GM12878 (cell line): Measurements from ENCODE around the gene SMC1B. TPM values are rescaled to one million over a fixed set of nuclear protein-coding genes. Genes with fewer than 3 reads are reported as not detected.

ENCODE experiments used
- ATAC-seq: fragments of 200-7000 bp; cut with Tn5 transposase; 3 replicates; pipeline ENCODE4 v1.9.1; 2020; ENCODE audit warnings: mild to moderate bottlenecking, moderate library complexity
- BruUV-seq: library from RNA; stranded (reverse); fragments of 400-500 nt; replicated peaks from 2 replicates; lab custom pipeline; 2021; lab: Mats Ljungman, UMichigan
- CTCF ChIA-PET: fragments of 300-600 bp; sonication (Branson Sonifier 250); formaldehyde crosslinking; extraction: SDS; loops from one replicate; lab custom pipeline; 2021; ENCODE audit warnings: inconsistent platforms; lab: Yijun Ruan, JAX
- POLR2A ChIA-PET: fragments of 350-600 bp; formaldehyde crosslinking; extraction: SDS; loops from one replicate; lab custom pipeline; 2021; ENCODE audit warnings: inconsistent platforms; lab: Charles Lee
- RAD21 ChIA-PET: fragments of 300-600 bp; sonication (Branson Sonifier 250); formaldehyde crosslinking; loops from one replicate; lab custom pipeline; 2023; ENCODE audit warnings: antibody characterized with exemption; ENCODE audit not compliant: unreplicated experiment; lab: Charles Lee
- SMC1A ChIA-PET: fragments of 300-600 bp; sonication (Branson Sonifier 250); formaldehyde crosslinking; loops from one replicate; lab custom pipeline; 2023; ENCODE audit not compliant: unreplicated experiment, uncharacterized antibody; lab: Charles Lee
- DNase-seq: peaks from one replicate; pipeline ENCODE4 v3.0.0-alpha.2; 2011; ENCODE audit warnings: low read depth, low spot score
- FAIRE-seq: peaks from 3 replicates; lab custom pipeline; 2011; peaks lifted over from hg19 to GRCh38; lab: Jason Lieb, UNC
- H2AFZ ChIP-seq: 2 replicates; pipeline ENCODE4 v1.6.0; 2011; ENCODE audit warnings: low read depth, low read length, control low read depth; ENCODE audit not compliant: control insufficient read depth
- H3K27ac ChIP-seq: 2 replicates; pipeline ENCODE4 v1.5.1; 2011; ENCODE audit warnings: control low read depth; ENCODE audit not compliant: control insufficient read depth, insufficient read depth
- H3K27me3 ChIP-seq, 2 experiments: replicated peaks in 1 of 2; 2 replicates each; pipeline versions ENCODE4 v1.6.0 to v1.6.1; 2011; ENCODE audit warnings: low read length in 1 of 2; ENCODE audit not compliant: control insufficient read depth in 2 of 2, insufficient read depth in 2 of 2
- H3K36me3 ChIP-seq, 2 experiments: 2 replicates each; pipeline ENCODE4 v1.5.1; 2011; ENCODE audit warnings: low read length in 1 of 2; ENCODE audit not compliant: control insufficient read depth in 2 of 2, insufficient read depth in 2 of 2
- H3K4me1 ChIP-seq: 2 replicates; pipeline ENCODE4 v1.6.1; 2011; ENCODE audit warnings: mild to moderate bottlenecking, low read length, moderate library complexity, mixed read lengths; ENCODE audit not compliant: control insufficient read depth, insufficient read depth
- H3K4me2 ChIP-seq: 2 replicates; pipeline ENCODE4 v1.6.0; 2011; ENCODE audit warnings: control low read depth; ENCODE audit not compliant: control insufficient read depth, insufficient read depth
- H3K4me3 ChIP-seq: fragments of 200-600 bp; sonication (generic); 2 replicates; pipeline ENCODE4 v1.5.1; 2016
- H3K79me2 ChIP-seq: 2 replicates; pipeline ENCODE4 v1.6.0; 2011; ENCODE audit warnings: low read length; ENCODE audit not compliant: control insufficient read depth, insufficient read depth
- H3K9ac ChIP-seq: 2 replicates; pipeline ENCODE4 v1.8.0; 2011; ENCODE audit warnings: low read length, control low read depth, mixed read lengths; ENCODE audit not compliant: control insufficient read depth, insufficient read depth
- H3K9me3 ChIP-seq: replicated peaks from 3 replicates; pipeline ENCODE4 v1.5.1; 2011; ENCODE audit warnings: mild to moderate bottlenecking, low read length; ENCODE audit not compliant: control insufficient read depth, insufficient read depth
- H4K20me1 ChIP-seq: 2 replicates; pipeline ENCODE4 v1.6.0; 2011; ENCODE audit not compliant: control insufficient read depth, insufficient read depth
- CBX5 ChIP-seq: sonication (generic); IDR thresholded peaks from 2 replicates; pipeline ENCODE4 v1.6.1; 2016; ENCODE audit warnings: low read depth, moderate library complexity, mild to moderate bottlenecking, inconsistent platforms
- CTCF ChIP-seq, 3 experiments: IDR thresholded peaks in 2 of 3; conservative IDR thresholded peaks in 1 of 3; 2 replicates each; pipeline ENCODE4 v1.5.1; 2011; ENCODE audit warnings: low read depth in 3 of 3, low read length in 3 of 3, mild to moderate bottlenecking in 3 of 3, control low read depth in 2 of 3, moderate library complexity in 2 of 3, inconsistent platforms in 1 of 3, mixed read lengths in 1 of 3; ENCODE audit not compliant: control insufficient read depth in 2 of 3, insufficient read depth in 1 of 3; ENCODE audit errors: extremely low read depth in 1 of 3
- EED ChIP-seq: sonication (generic); IDR thresholded peaks from 2 replicates; pipeline ENCODE4 v1.6.1; 2016; ENCODE audit warnings: antibody characterized with exemption, low read depth
- EZH2 ChIP-seq: IDR thresholded peaks from 2 replicates; pipeline ENCODE4 v1.6.1; 2012; ENCODE audit warnings: low read depth, mild to moderate bottlenecking, control low read depth, inconsistent platforms, low read length, borderline replicate concordance; ENCODE audit not compliant: control insufficient read depth
- GABPA ChIP-seq: IDR thresholded peaks from 2 replicates; pipeline ENCODE4 v1.6.1; 2014; ENCODE audit warnings: antibody characterized with exemption, low read depth, mild to moderate bottlenecking, inconsistent platforms
- JUNB ChIP-seq: IDR thresholded peaks from 2 replicates; pipeline ENCODE4 v1.6.1; 2016; ENCODE audit warnings: antibody characterized with exemption, mild to moderate bottlenecking
- NFIC ChIP-seq: IDR thresholded peaks from 2 replicates; pipeline ENCODE4 v1.6.1; 2012; ENCODE audit warnings: low read depth, mild to moderate bottlenecking, inconsistent platforms, low read length, moderate library complexity
- PML ChIP-seq: IDR thresholded peaks from 2 replicates; pipeline ENCODE4 v1.6.1; 2012; ENCODE audit warnings: low read length, inconsistent platforms
- RB1 ChIP-seq: fragments of 450-650 bp; formaldehyde crosslinking; IDR thresholded peaks from 2 replicates; pipeline ENCODE4 v1.6.1; 2017; ENCODE audit warnings: mild to moderate bottlenecking, borderline replicate concordance
- RELB ChIP-seq: fragments of 450-650 bp; IDR thresholded peaks from 2 replicates; pipeline ENCODE4 v1.6.1; 2017; ENCODE audit warnings: low read depth, mild to moderate bottlenecking, moderate library complexity
- SMC3 ChIP-seq: IDR thresholded peaks from 2 replicates; pipeline ENCODE4 v1.6.1; 2011; ENCODE audit warnings: low read length, improper control_type of control experiment, borderline replicate concordance
- SPI1 ChIP-seq: IDR thresholded peaks from 2 replicates; pipeline ENCODE4 v1.6.1; 2011; ENCODE audit warnings: low read depth, mild to moderate bottlenecking, low read length, moderate library complexity, borderline replicate concordance; ENCODE audit not compliant: insufficient read depth
- YBX1 ChIP-seq: fragments of 450-650 bp; IDR thresholded peaks from 2 replicates; pipeline ENCODE4 v1.6.1; 2016; ENCODE audit warnings: antibody characterized with exemption
- WGBS: methylation state at CpG from one replicate; pipeline ENCODE4 v1.1.6; 2016; ENCODE audit warnings: low lambda C conversion rate; ENCODE audit not compliant: insufficient replicate concordance, insufficient coverage; ENCODE audit errors: missing lambda C conversion rate; 5-methylcytosine and 5-hydroxymethylcytosine counted together
- in situ Hi-C: fragments of 300-500 bp; cut with MboI; formaldehyde crosslinking; loops from 9 replicates; pipeline ENCODE4 v1.14.3; 2018; ENCODE audit warnings: mixed read lengths
- intact Hi-C: fragments of 100-400 bp; cut with micrococcal nuclease; formaldehyde crosslinking; loops from one replicate; pipeline ENCODE4 v1.14.2; 2022; ENCODE audit not compliant: unreplicated experiment
- polyA plus RNA-seq, 11 experiments: library from polyadenylated mRNA; depleted of rRNA in 4 of 11; unstranded in 6 of 11; stranded (reverse) in 5 of 11; fragments of >200 nt; fragmentation: Nextera tagmentation in 4 of 11; fragmentation: Illumina TruSeq in 1 of 11; extraction: Ambion mirVana in 4 of 11; extraction: Trizol in 1 of 11; gene quantifications; 1 replicate in 1 of 11; 2 replicates in 10 of 11; pipeline versions ENCODE4 v1.2.1 to v1.2.3, GENCODE V29; 2011 to 2016; ENCODE audit warnings: inconsistent platforms in 2 of 11, missing spikeins in 2 of 11, low read depth in 1 of 11
- total RNA-seq, 4 experiments: library from RNA; depleted of rRNA in 3 of 4; stranded (reverse); fragments of >200 nt in 3 of 4; fragmentation: Illumina TruSeq in 1 of 4; extraction: Trizol in 1 of 4; gene quantifications; 2 replicates each; pipeline versions ENCODE4 v1.2.1 to v1.2.3, GENCODE V29; 2013 to 2021

SMC1B gene
- total and polyA plus RNA-seq, 10 of the 15 experiments (the other 5 are each of a cell fraction or from before 2014, with no cell fraction given): not detected

- no peak overlapping the region for H3K4me3 ChIP-seq
- H4K20me1 ChIP-seq: peaks cover 3% of the 10 kb centered on the region; the same call in 1 of the 2 replicates
- POLR2A ChIA-PET: no interaction called here
- H3K4me1 ChIP-seq: peaks cover 24% of the 10 kb centered on the region
- H3K36me3 ChIP-seq: 0 out of 4 replicates have a peak, but pooled peaks cover 0 to 2% of the 10 kb centered on the region in 2 experiments
- no peak overlapping the region for H3K9ac ChIP-seq
- no peak for FAIRE-seq
- CTCF ChIA-PET: no interaction called here
- in situ Hi-C loops (no loop called here), intact Hi-C loops (loop anchor here (5.0 kb wide), 1 partner anchor 35 kb away; the partner anchor contains the start of gene UPK3A)
- H3K79me2 ChIP-seq: peaks cover 14% of the 10 kb centered on the region
- DNase-seq: no peak
- H2AFZ ChIP-seq: no peak overlapping the region
- no peak for ATAC-seq
- 83% methylated on average over 9 of the region's 9 CpGs for WGBS
- no peaks in the 10 kb centered on the region for H3K9me3 ChIP-seq
- TF ChIP-seq JUNB (no peak), SPI1 (no peak), SMC3 (no peak)
- no peaks in the 10 kb centered on the region for H3K27me3 ChIP-seq
- no TSS peak for BruUV-seq
- H3K27ac ChIP-seq: no peak overlapping the region
- RAD21 ChIA-PET: interaction anchor here (1.2 to 1.7 kb wide), 2 partner anchors 9 to 79 kb away, joined by 3 to 4 read pairs; no protein-coding TSS in a partner anchor
- SMC1A ChIA-PET: interaction anchor here (1.2 to 2.0 kb wide), 4 partner anchors 8 to 69 kb away, joined by 3 to 6 read pairs (median 5); partner anchors contain the start of gene FAM118A
- H3K4me2 ChIP-seq: no peak overlapping the region
Observed at GRCh38 chr22:45316796-45317526, 96.4 kb downstream of the SMC1B start.

GRCh38 chr22:45314786-45315185 lies 98.6 kb downstream of the SMC1B start:
- intact Hi-C loops: loop anchor here (5.0 kb wide), 1 partner anchor 32 kb away; the partner anchor contains the start of gene UPK3A
- Histone ChIP-seq H3K27me3 (no peaks in the 10 kb centered on the region), H3K79me2 (peaks cover 20% of the 10 kb centered on the region), H3K27ac (no peak overlapping the region), H3K36me3 (no peaks in the 10 kb centered on the region), H2AFZ (no peak overlapping the region), H3K4me2 (no peak overlapping the region), H3K4me3 (no peak overlapping the region), H3K4me1 (peaks cover 33% of the 10 kb centered on the region), H4K20me1 (peaks cover 3% of the 10 kb centered on the region; the same call in 1 of the 2 replicates), H3K9ac (no peak overlapping the region), H3K9me3 (no peaks in the 10 kb centered on the region)
- CTCF ChIA-PET: no interaction called here
- no peak for ATAC-seq
- DNase-seq: no peak
- 97% methylated on average over 6 of the region's 6 CpGs for WGBS
- SMC1A ChIA-PET: interaction anchor here (0.7 kb wide), 1 partner anchor 43 kb away, joined by 3 read pairs; no protein-coding TSS in a partner anchor
- POLR2A ChIA-PET: no interaction called here
- RAD21 ChIA-PET: no interaction called here
- in situ Hi-C loops: no loop called here
- no peak for FAIRE-seq
- BruUV-seq: no TSS peak
- no peak for TF ChIP-seq PML
- TF ChIP-seq NFIC: no peak
- no peak for TF ChIP-seq RELB
- TF ChIP-seq RB1: no peak
- no peak for TF ChIP-seq JUNB
- no peak for TF ChIP-seq CBX5
- TF ChIP-seq GABPA: no peak
- TF ChIP-seq EED: no peak
- no peak for TF ChIP-seq EZH2
- no peak for TF ChIP-seq CTCF (IDR thresholded peaks at IDR 0.05 in 2 of 3, conservative IDR thresholded peaks at IDR 0.05 in 1 of 3; ENCODE audit: control insufficient read depth in 2 of 3, extremely low read depth in 1 of 3, insufficient read depth in 1 of 3, low read depth in 3 of 3, low read length in 3 of 3)
- no peak for TF ChIP-seq YBX1
